K562 treated with DMSO at 1 percent for 4 hours (cell line): ENCODE data around the gene CCDC185. TPM values are rescaled to one million over a fixed set of nuclear protein-coding genes. Genes with fewer than 3 reads are reported as not detected.

Experiments used
- total RNA-seq: library from RNA; unstranded; fragments of 300-600 nt; gene quantifications from 2 replicates; pipeline ENCODE4 v1.2.3, GENCODE V29; 2022; ENCODE audit not compliant: insufficient read depth

CCDC185 gene
- not detected in 2 replicates for total RNA-seq

GRCh38 chr1:223393275-223394214 lies at the start of gene CCDC185:
CCDC185 (plus strand) TSS chr1:223393415; CDS start chr1:223393476, 61 bp downstream.

DNA sequence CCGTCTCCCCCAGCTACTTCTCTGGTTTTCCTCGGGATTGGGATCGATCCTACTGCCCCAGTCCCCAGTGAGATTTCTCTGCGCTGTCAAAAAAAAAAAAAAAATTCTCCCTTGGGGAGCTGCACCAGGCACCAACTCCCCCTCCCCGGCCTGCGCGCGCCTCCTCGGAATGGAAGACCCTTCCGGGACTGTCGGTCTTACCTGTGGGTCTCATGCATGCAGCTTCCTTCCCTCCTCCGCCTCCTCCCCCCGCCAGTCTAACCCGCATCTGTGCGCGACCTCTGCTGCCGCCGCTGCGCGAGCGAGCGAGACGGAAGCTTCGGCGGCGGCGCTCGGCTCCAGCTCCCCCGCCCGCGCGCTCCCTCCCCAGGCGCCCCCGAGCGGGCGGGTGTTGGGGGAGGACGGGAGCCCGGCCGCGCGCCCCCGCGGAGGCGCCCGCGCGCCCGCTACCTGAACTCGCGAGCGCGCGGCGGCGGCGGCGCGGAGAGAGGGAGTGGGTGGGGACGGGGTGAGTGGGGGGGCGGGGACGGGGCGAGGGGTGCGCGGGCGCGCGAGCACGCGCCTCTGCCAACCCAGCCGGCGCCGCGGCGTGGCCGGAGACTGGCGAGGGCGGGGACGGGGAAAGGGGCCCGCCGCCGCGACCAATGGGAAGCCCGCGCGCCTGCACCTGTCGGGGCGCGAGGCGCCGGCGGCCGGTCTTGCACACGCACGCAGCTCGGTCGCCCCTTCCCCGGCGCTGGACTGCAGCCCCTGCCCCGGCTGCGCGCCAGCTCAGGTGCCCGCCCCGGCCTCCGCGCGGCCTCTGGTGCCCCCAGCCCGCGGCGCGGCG lies 29.1 kb upstream of the CCDC185 start, which contains the start of gene SUSD4:
TSS of gene SUSD4 (minus strand) at position 321 of the 829 bp plus-strand sequence. CDS start 751 bp downstream, outside the sequence.

Other genes with a start within 250 kb of the CCDC185 start
- not detected in 2 replicates for gene SUSD4, start 29.2 kb upstream of the CCDC185 start, total RNA-seq